ENCODE data around the gene ZNF777.

The ZNF777 gene

GRCh38 chr7:149442924-149443323, 17.9 kb downstream of the ZNF777 start:
- TF ChIP-seq EZH2phosphoT487 (IDR thresholded peaks at IDR 0.05; ENCODE audit: low read depth) (no peak), CTCF (IDR thresholded peaks at IDR 0.05; ENCODE audit: low read depth, low read length) (no peak)
- H3K4me2 ChIP-seq (ENCODE audit: low read length): no peak overlapping the region

GRCh38 chr7:149440222-149440621, 20.6 kb downstream of the ZNF777 start:
- H3K4me2 ChIP-seq (ENCODE audit: low read length): no peak overlapping the region
- H4K20me1 ChIP-seq (ENCODE audit: insufficient read depth, low read length): no peaks in the 10 kb centered on the region
- H3K27ac ChIP-seq (ENCODE audit: low read length): no peak overlapping the region
- no peaks in the 10 kb centered on the region for H3K79me2 ChIP-seq (ENCODE audit: low read length)
- no peaks in the 10 kb centered on the region for H3K4me1 ChIP-seq (ENCODE audit: low read length)
- H3K27me3 ChIP-seq (ENCODE audit: low read depth, low read length): no peaks in the 10 kb centered on the region
- no peaks in the 10 kb centered on the region for H3K9me3 ChIP-seq (ENCODE audit: insufficient read depth, low read length)
- H3K36me3 ChIP-seq (replicated peaks; ENCODE audit: low read depth, low read length): peaks cover 6% of the 10 kb centered on the region
- no peak overlapping the region for H2AFZ ChIP-seq (ENCODE audit: low read depth, low read length)
- TF ChIP-seq CTCF (IDR thresholded peaks at IDR 0.05; ENCODE audit: low read depth, low read length) (no peak), EZH2phosphoT487 (IDR thresholded peaks at IDR 0.05; ENCODE audit: low read depth) (no peak)
- H3K9ac ChIP-seq (ENCODE audit: low read length): no peak overlapping the region
- H3K4me3 ChIP-seq (ENCODE audit: low read length): no peak overlapping the region

More at GRCh38 chr7:149442924-149443323, 17.9 kb downstream of the ZNF777 start:
- Histone ChIP-seq H3K79me2 (ENCODE audit: low read length) (no peaks in the 10 kb centered on the region), H3K9ac (ENCODE audit: low read length) (no peak overlapping the region), H3K4me3 (ENCODE audit: low read length) (no peak overlapping the region), H2AFZ (ENCODE audit: low read depth, low read length) (no peak overlapping the region), H3K4me1 (ENCODE audit: low read length) (peaks cover 10% of the 10 kb centered on the region), H3K9me3 (ENCODE audit: insufficient read depth, low read length) (no peaks in the 10 kb centered on the region), H3K36me3 (replicated peaks; ENCODE audit: low read depth, low read length) (peaks cover 25% of the 10 kb centered on the region), H3K27me3 (ENCODE audit: low read depth, low read length) (no peaks in the 10 kb centered on the region), H3K27ac (ENCODE audit: low read length) (no peak overlapping the region), H4K20me1 (ENCODE audit: insufficient read depth, low read length) (no peaks in the 10 kb centered on the region)

GRCh38 chr7:149436358-149436757, 24.5 kb downstream of the ZNF777 start:
- H3K4me1 ChIP-seq (ENCODE audit: low read length): no peaks in the 10 kb centered on the region
- no peaks in the 10 kb centered on the region for H3K27me3 ChIP-seq (ENCODE audit: low read depth, low read length)
- no peak overlapping the region for H3K9ac ChIP-seq (ENCODE audit: low read length)
- peaks cover 26% of the 10 kb centered on the region for H3K36me3 ChIP-seq (replicated peaks; ENCODE audit: low read depth, low read length)
- no peak overlapping the region for H3K4me2 ChIP-seq (ENCODE audit: low read length)
- no peak overlapping the region for H3K27ac ChIP-seq (ENCODE audit: low read length)
- no peak overlapping the region for H2AFZ ChIP-seq (ENCODE audit: low read depth, low read length)
- TF ChIP-seq EZH2phosphoT487 (IDR thresholded peaks at IDR 0.05; ENCODE audit: low read depth) (no peak), CTCF (IDR thresholded peaks at IDR 0.05; ENCODE audit: low read depth, low read length) (no peak)
- H4K20me1 ChIP-seq (ENCODE audit: insufficient read depth, low read length): no peaks in the 10 kb centered on the region
- H3K4me3 ChIP-seq (ENCODE audit: low read length): no peak overlapping the region
- no peaks in the 10 kb centered on the region for H3K9me3 ChIP-seq (ENCODE audit: insufficient read depth, low read length)
- no peaks in the 10 kb centered on the region for H3K79me2 ChIP-seq (ENCODE audit: low read length)

GRCh38 chr7:149433124-149433523, 27.7 kb downstream of the ZNF777 start:
- Histone ChIP-seq H3K27ac (ENCODE audit: low read length) (no peak overlapping the region), H4K20me1 (ENCODE audit: insufficient read depth, low read length) (no peaks in the 10 kb centered on the region), H2AFZ (ENCODE audit: low read depth, low read length) (no peak overlapping the region), H3K4me1 (ENCODE audit: low read length) (peaks cover 14% of the 10 kb centered on the region), H3K79me2 (ENCODE audit: low read length) (peaks cover 4% of the 10 kb centered on the region; the same call in 1 of the 2 replicates), H3K4me2 (ENCODE audit: low read length) (no peak overlapping the region), H3K4me3 (ENCODE audit: low read length) (no peak overlapping the region), H3K36me3 (replicated peaks; ENCODE audit: low read depth, low read length) (peaks cover 29% of the 10 kb centered on the region), H3K9me3 (ENCODE audit: insufficient read depth, low read length) (no peaks in the 10 kb centered on the region), H3K9ac (ENCODE audit: low read length) (no peak overlapping the region), H3K27me3 (ENCODE audit: low read depth, low read length) (no peaks in the 10 kb centered on the region)
- TF ChIP-seq EZH2phosphoT487 (IDR thresholded peaks at IDR 0.05; ENCODE audit: low read depth) (no peak), CTCF (IDR thresholded peaks at IDR 0.05; ENCODE audit: low read depth, low read length) (no peak)

All from OCI-LY3 (cell line).